Esophagus muscularis mucosa (tissue), 4 donors: ENCODE results near the gene GALNS. TPM values are rescaled to one million over a fixed set of nuclear protein-coding genes. Genes with fewer than 3 reads are reported as not detected.

Experiments used
- DNase-seq: peaks from one replicate; pipeline ENCODE4 v3.0.0-alpha.2; 2017; ENCODE audit errors: extremely low spot score
- H3K27ac ChIP-seq, 4 donors: fragments of 200-600 bp; sonication (generic); replicated peaks in 1 of 4; 1 replicate in 3 of 4; 2 replicates in 1 of 4; pipeline ENCODE4 v1.5.1; 2016 to 2019; ENCODE audit warnings: mild to moderate bottlenecking in 1 of 4
- H3K27me3 ChIP-seq, 4 donors: fragments of 200-600 bp; sonication (generic); one replicate each; pipeline versions ENCODE4 v1.5.1 to v1.6.0; 2016 to 2019
- H3K36me3 ChIP-seq, 4 donors: fragments of 200-600 bp; sonication (generic); one replicate each; pipeline ENCODE4 v1.5.1; 2016 to 2019
- H3K4me1 ChIP-seq, 4 donors: fragments of 200-600 bp; sonication (generic); one replicate each; pipeline ENCODE4 v1.5.1; 2016 to 2019
- H3K4me3 ChIP-seq, 4 donors: fragments of 200-600 bp; sonication (generic); 1 replicate in 2 of 4; 2 replicates in 2 of 4; pipeline ENCODE4 v1.5.1; 2016 to 2019; ENCODE audit warnings: mild to moderate bottlenecking in 4 of 4, moderate library complexity in 1 of 4
- H3K9me3 ChIP-seq, 4 donors: fragments of 200-600 bp; sonication (generic); 1 replicate in 3 of 4; 2 replicates in 1 of 4; pipeline ENCODE4 v1.5.1; 2016 to 2019
- EP300 ChIP-seq: sonication (generic); formaldehyde crosslinking; IDR thresholded peaks from one replicate; pipeline ENCODE4 v1.6.1; 2017; ENCODE audit warnings: antibody characterized with exemption
- POLR2A ChIP-seq: fragments of 450-650 bp; IDR thresholded peaks from one replicate; pipeline ENCODE4 v1.6.1; 2017; ENCODE audit warnings: antibody characterized with exemption, moderate library complexity, mild to moderate bottlenecking, low read depth
- POLR2AphosphoS5 ChIP-seq, 2 donors: sonication (generic); formaldehyde crosslinking; IDR thresholded peaks; one replicate each; pipeline ENCODE4 v1.6.1; 2017; ENCODE audit warnings: antibody characterized with exemption in 2 of 2
- WGBS: methylation state at CpG from one replicate; pipeline ENCODE4 v1.1.5; 2018; 5-methylcytosine and 5-hydroxymethylcytosine counted together
- intact Hi-C: fragments of 100-400 bp; cut with DNase I; formaldehyde crosslinking; loops from one replicate; pipeline ENCODE4 v1.15.1; 2023
- total RNA-seq, 4 donors: library from RNA; depleted of rRNA; stranded (reverse); fragments of >200 nt; gene quantifications; one replicate each; pipeline versions ENCODE4 v1.1.0 to v1.2.1, GENCODE V29; 2016
- TF ChIP-seq, protein P1 (sequence below), 3 experiments: fragments of 200-600 bp in 2 of 3; fragments of 450-650 bp in 1 of 3; sonication (generic) in 2 of 3; IDR thresholded peaks; one replicate each; pipeline ENCODE4 v1.5.1; 2017 to 2019; ENCODE audit warnings: antibody characterized with exemption in 3 of 3, mild to moderate bottlenecking in 2 of 3, moderate library complexity in 1 of 3

Gene GALNS
- total RNA-seq, 4 donors from 2014 or later, result 9.5 to 19.1 (median 11.0) TPM

DNA sequence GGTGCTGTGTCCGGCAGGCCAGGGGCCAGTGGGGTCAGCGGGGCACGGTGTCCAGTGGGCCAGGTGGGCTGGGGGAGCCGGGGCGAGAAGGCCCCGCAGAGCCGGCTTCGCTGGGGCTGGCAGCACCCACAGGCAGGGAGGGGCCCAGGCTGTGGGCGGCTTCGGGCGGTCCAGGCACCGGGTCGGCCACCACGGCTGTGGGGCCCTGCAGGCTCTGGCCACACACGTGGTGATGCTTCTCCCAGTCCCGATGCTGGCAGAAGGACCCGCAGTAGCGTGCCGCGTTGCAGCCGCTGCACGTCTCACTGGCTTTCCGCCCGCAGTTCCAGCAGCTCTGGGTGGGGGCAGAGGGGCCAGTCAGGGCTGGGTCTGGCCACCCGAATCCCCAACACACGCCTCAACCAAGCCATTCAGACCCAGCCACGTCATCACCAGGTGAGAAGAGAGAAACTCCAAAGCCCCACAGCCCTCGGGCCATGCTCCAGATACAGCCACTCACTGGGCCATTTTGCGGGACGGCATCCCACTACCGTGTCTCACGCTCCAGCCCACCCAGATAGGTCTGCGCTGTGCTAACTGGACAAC is 20.3 kb upstream of the GALNS start:
- H3K27ac ChIP-seq, result no peak overlapping the region
- WGBS, result 90% methylated on average over 9 of the region's 33 CpGs
- no peak for TF ChIP-seq POLR2AphosphoS5 (IDR thresholded peaks at IDR 0.05)
- TF ChIP-seq EP300, result no peak
- TF ChIP-seq, protein P1, sequence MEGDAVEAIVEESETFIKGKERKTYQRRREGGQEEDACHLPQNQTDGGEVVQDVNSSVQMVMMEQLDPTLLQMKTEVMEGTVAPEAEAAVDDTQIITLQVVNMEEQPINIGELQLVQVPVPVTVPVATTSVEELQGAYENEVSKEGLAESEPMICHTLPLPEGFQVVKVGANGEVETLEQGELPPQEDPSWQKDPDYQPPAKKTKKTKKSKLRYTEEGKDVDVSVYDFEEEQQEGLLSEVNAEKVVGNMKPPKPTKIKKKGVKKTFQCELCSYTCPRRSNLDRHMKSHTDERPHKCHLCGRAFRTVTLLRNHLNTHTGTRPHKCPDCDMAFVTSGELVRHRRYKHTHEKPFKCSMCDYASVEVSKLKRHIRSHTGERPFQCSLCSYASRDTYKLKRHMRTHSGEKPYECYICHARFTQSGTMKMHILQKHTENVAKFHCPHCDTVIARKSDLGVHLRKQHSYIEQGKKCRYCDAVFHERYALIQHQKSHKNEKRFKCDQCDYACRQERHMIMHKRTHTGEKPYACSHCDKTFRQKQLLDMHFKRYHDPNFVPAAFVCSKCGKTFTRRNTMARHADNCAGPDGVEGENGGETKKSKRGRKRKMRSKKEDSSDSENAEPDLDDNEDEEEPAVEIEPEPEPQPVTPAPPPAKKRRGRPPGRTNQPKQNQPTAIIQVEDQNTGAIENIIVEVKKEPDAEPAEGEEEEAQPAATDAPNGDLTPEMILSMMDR (IDR thresholded peaks at IDR 0.05), result no peak
- no peak for TF ChIP-seq POLR2A
- intact Hi-C loops, result no loop called here
- H3K4me1 ChIP-seq, result peaks cover 8 to 13% (median 11%) of the 10 kb centered on the region in 4 donors
- H3K27me3 ChIP-seq, result peaks cover 0 to 70% (median 0%) of the 10 kb centered on the region in 4 donors
- peaks cover 0 to 69% (median 12%) of the 10 kb centered on the region in 4 donors for H3K36me3 ChIP-seq
- no peaks in the 10 kb centered on the region for H3K9me3 ChIP-seq
- no peak overlapping the region for H3K4me3 ChIP-seq
- DNase-seq, result no peak

GRCh38 chr16:88875703-88876234 is 19.0 kb upstream of the GALNS start:
- Histone ChIP-seq H3K4me3 (no peak overlapping the region), H3K4me1 (peaks cover 0 to 10% (median 2%) of the 10 kb centered on the region in 4 donors), H3K27ac (no peak overlapping the region), H3K36me3 (peaks cover 0 to 56% (median 8%) of the 10 kb centered on the region in 4 donors), H3K9me3 (no peaks in the 10 kb centered on the region), H3K27me3 (peaks cover 0 to 70% (median 3%) of the 10 kb centered on the region in 4 donors)
- intact Hi-C loops, result no loop called here
- TF ChIP-seq POLR2A (no peak), EP300 (no peak), POLR2AphosphoS5 (IDR thresholded peaks at IDR 0.05) (no peak)
- TF ChIP-seq, protein P1 (IDR thresholded peaks at IDR 0.05), result no peak
- 94% methylated on average over 22 of the region's 22 CpGs for WGBS
- DNase-seq, result no peak

- H3K4me3 ChIP-seq, result no peak overlapping the region
- peaks cover 0 to 9% (median 0%) of the 10 kb centered on the region in 4 donors for H3K4me1 ChIP-seq
- WGBS, result 89% methylated on average over 26 of the region's 34 CpGs
- no peaks in the 10 kb centered on the region for H3K9me3 ChIP-seq
- intact Hi-C loops, result no loop called here
- TF ChIP-seq, protein P1 (IDR thresholded peaks at IDR 0.05), result no peak
- DNase-seq, result no peak
- H3K27me3 ChIP-seq, result peaks cover 0 to 70% (median 3%) of the 10 kb centered on the region in 4 donors
- peaks cover 0 to 49% (median 8%) of the 10 kb centered on the region in 4 donors for H3K36me3 ChIP-seq
- H3K27ac ChIP-seq, result no peak overlapping the region
Measured at GRCh38 chr16:88874938-88875599, 18.3 kb upstream of the GALNS start.

GRCh38 chr16:88872650-88873331 is 16.0 kb upstream of the GALNS start:
- intact Hi-C loops, result no loop called here
- H3K27ac ChIP-seq, result no peak overlapping the region
- H3K4me1 ChIP-seq, result peaks cover 0 to 9% (median 0%) of the 10 kb centered on the region in 4 donors
- WGBS, result 83% methylated on average over 8 of the region's 25 CpGs
- H3K36me3 ChIP-seq, result peaks cover 0 to 26% (median under 1%) of the 10 kb centered on the region in 4 donors
- peaks cover 0 to 68% (median 3%) of the 10 kb centered on the region in 4 donors for H3K27me3 ChIP-seq
- no peak overlapping the region for H3K4me3 ChIP-seq
- DNase-seq, result no peak
- TF ChIP-seq POLR2AphosphoS5 (IDR thresholded peaks at IDR 0.05), result no peak
- no peak for TF ChIP-seq EP300
- no peak for TF ChIP-seq POLR2A
- TF ChIP-seq, protein P1 (IDR thresholded peaks at IDR 0.05), result no peak
- no peaks in the 10 kb centered on the region for H3K9me3 ChIP-seq
